Colon (tissue), 2 donors: Measurements from ENCODE around the gene ING2.

Source experiments
- FAIRE-seq: peaks from 2 replicates; lab custom pipeline; 2012; peaks lifted over from hg19 to GRCh38; lab: Jason Lieb, UNC
- donor health status: control.
- donor health status: control.

The ING2 gene

GRCh38 chr4:183499801-183500200 is 5.1 kb upstream of the ING2 start:
- FAIRE-seq: no peak

GRCh38 chr4:183503497-183504063 is 1.3 kb upstream of the ING2 start:
- no peak for FAIRE-seq

- peak; percentile 53 for FAIRE-seq
Measured at GRCh38 chr4:183504064-183504929, 561 bp upstream of the ING2 start.

DNA sequence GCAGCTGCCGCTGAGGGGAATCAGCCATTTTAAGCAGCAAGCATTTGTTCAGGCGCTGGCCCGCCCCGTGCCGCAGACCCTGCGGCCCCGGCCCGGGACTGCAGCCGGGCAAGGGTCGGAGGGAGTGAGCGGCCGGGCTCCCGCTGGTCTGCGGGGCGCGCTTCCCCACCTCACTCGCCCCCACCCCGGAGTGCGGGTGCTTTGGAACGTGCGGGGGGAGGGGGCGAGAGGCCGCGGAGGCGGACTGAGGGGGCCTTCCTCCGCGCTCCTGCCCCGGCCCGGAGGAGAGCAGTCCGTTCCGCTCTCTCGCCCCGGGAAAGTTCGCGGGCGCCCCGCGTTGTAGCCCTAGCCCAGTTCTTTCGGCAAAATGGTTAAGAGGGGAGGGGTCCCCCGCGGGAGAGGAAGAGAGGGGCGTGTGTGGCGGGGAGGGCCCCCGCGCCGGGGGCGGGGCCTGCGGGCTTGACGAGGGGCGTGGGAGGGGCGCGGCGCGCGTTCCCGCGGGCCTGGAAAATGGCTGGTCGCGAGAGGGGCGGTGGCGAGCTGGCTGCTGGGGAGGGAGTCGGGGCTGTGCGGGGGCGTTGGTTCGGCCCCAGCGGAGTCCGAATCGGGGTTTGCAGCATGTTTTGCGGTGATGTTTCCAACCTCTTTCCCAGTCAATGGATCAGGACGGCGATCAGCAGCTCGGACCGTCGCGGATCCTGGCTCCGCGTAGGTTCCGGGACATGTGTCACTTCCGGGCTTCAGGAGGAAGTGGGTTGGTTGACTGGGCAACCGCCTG is 942 bp downstream of the ING2 start:
- no peak for FAIRE-seq

DNA sequence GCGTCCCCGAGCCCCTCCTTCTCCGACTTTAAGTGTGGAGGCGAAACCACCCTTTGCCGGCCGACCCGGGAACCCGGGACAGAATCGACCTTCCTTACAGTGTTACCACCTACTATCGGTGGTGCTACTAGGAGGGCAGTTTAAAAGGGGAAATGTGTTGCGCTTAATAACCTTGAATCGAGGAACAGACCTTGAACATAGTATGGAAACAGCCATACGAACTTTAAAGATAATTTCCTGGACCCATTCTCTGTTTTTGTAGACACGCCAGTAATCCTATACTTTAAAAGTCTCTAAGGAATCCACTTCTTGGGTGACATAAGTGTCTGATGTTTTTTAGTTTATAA is 1.5 kb downstream of the ING2 start:
- FAIRE-seq: no peak

DNA sequence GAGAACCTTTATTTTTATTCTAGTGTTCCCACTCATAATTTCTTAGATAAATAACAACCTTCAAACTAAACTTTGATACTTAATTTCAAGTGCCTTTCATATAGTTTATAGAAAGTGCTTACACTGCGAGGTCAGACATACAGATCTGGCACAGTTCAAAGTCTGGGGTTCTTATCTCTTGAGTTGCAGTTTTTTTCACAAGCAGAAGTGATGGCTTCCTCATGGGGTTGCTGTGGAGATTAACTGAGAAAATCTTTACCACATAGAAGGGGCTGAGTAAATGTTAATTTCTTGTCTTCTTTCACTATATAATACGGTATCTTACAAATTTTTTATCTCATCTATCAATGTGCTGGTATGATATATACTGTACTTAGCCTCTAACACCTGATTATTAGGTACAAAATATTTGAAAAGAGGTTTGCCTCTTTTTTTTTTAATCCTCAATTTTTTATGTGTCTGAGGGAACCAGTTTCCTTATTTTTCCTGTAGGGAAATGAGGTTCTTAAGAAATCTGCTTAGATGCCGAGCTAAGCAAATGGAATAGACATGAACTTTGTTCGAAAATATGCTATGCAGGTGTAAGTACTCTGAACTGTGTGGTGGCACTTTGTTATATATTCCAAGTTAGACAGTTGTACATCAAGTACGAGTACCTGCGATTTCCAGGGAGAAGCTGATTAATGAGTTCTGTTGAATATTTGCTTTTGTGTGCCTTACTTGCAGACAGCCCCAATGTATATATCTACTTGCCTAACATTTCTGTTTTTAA is 3.3 kb downstream of the ING2 start:
- no peak for FAIRE-seq

DNA sequence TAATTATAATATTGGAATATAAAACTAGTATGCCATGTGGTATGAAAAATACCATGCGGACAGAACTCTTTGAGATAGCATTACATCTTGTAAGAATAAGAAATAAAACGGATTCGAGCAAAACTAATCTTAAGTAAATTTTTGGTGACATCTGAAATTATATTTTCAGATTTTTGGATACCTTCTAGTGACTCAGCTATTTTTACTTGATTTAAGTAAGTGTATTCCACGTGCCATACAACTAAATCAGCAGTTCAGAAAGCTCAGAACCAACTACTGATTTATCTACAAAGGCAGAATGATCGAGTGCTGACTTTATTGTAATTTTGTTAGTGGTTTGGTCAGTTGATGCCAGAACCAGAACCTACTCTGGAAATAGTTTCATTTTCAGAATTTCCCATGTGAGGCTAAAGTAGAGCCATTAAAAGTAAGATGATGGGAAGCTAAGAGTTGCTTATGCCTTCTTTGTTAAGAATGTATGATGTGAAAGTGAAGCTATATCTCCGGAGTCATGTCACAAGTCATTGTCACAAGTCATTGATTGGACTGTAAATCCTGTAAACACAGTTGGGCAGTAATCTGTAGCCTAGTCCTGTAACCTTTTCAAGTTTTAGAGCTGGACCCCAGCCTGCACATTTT is 4.0 kb downstream of the ING2 start:
- FAIRE-seq: no peak

GRCh38 chr4:183515411-183515810 is 10.6 kb downstream of the ING2 start:
- no peak for FAIRE-seq

GRCh38 chr4:183517194-183517593 is 12.3 kb downstream of the ING2 start:
- no peak for FAIRE-seq

DNA sequence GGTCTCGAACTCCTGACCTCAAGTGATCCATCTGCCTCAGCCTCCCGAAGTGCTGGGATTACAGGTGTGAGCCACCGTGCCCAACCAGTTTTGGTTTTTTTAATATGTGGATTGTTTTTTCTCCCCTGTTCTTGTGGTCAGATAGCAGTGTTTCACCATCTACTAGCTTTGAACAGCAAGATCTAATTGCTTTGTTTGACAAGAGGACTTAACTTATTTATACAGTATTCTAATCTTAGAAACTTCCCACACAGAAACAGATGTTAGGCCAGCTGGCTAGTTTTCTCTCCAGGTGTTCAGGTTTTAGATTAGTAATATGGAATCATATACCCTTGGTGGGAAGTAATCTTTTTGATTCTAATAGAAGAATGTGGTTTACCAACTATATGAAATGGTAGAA is 12.9 kb downstream of the ING2 start:
- FAIRE-seq: no peak

DNA sequence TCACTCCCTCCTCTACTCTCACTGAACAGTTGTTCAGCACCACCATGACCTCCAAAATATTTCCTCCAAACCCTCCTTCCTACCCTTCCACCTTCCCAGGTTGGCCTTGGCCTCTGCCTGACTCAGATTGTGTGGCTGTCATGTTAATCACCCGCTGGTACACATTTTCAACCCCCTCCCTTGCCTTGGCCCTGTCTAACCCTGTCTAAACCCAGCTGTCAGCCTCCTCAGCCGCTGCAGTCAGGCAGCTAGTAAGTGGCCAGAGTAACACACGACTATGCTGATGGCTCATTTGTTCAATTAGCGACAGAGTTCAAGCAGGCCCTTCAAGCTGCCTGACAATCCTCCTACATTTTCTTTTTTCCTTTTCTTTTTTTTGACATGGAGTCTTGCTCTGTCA is 18.0 kb downstream of the ING2 start:
- FAIRE-seq: no peak

GRCh38 chr4:183527326-183527725 is 22.5 kb downstream of the ING2 start:
- no peak for FAIRE-seq

GRCh38 chr4:183532821-183533220 is 28.0 kb downstream of the ING2 start:
- FAIRE-seq: no peak

DNA sequence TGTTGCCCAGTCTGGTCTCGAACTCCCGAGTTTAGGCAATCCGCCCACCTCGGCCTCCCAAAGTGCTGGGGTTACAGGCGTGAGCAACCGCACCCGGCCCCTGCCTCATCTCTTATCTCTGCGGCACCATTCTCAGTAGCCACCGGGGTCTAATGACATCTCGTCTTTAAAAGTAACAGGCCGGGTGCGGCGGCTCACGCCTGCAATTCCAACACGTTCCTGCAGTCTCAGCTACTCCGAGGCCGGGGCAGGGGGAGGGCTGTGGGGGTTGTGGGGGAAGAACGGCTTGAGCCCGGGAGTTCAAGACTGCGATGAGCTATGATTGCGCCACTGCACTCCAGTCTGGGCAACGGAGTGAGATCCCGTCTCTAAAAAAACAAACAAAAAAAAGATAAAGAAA is 28.8 kb downstream of the ING2 start:
- FAIRE-seq: no peak

DNA sequence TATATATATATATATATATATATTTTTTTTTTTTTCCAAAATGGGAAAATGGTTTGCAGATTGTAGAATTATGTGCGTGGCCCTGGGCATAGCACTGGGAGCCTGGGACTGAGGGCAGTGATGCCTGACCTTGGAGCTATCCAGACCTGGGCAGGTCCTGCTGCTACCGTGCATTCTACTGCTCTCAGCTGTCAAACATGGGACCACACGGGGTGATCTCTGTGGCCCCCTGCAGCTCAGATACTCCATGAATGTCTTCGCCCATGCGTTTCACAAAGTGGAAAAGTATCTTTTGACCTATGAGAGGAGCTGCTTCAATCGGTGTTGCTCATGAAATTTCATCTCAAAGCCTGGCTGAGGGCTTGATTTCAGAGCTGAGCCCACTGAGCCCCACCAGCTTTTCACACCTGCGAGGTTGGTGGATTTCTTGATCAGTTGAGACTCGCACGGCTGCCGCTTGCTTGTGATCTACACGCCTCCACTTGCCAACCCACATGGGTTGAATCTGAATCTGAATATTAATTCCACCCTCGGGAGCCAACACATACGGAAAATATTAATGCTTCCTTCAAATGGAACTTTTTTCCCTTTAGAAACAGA is 35.7 kb downstream of the ING2 start:
- FAIRE-seq: no peak

DNA sequence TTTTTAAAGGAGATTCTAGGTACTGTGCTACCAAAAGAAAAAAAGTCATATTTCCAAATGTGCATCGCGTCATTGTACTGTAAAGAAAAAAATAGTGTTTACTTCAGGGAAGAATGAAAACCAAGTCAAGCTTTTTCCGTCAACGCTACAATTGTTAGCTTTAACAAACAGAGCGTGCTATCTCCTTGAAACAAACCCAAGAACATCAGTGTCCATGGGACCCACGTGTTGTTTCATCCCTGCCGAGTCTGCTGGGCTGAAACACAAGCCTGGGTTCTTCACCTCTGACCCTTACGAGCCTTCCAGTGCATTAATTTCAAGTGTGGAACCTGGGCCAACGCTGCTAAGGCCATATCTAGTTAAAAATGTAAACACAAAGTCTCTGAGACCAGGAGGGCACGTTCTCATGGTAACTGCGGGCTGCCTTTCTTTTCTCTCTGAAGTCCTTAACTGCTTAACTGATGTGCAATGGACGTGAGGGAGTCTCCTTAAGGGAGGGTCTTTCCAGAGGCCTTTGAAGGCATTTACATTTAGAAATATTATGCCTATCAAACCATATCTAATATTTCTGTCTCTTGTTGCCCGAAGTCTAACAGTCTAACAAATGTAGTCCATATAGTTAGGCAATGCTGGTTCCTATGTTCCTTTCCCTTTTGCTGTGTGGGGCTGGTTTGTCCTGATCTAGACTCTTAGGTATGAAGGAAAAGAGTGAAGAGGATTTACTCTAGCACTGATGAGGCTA is 36.3 kb downstream of the ING2 start:
- no peak for FAIRE-seq

DNA sequence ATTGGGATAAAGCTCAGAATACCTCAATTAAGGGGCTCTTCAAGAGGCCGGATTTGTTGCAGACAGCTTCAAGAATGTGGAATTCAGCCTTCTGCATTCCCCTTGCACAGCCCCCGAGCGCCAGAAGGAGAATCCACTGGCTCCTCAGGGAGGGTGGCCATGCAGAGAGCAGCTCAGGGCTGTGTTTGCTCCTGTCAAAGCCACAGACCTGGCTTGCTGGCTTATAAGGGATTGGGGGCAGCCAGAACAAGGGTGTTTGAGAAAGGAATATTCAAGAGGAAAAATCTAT is 36.8 kb downstream of the ING2 start:
- no peak for FAIRE-seq

DNA sequence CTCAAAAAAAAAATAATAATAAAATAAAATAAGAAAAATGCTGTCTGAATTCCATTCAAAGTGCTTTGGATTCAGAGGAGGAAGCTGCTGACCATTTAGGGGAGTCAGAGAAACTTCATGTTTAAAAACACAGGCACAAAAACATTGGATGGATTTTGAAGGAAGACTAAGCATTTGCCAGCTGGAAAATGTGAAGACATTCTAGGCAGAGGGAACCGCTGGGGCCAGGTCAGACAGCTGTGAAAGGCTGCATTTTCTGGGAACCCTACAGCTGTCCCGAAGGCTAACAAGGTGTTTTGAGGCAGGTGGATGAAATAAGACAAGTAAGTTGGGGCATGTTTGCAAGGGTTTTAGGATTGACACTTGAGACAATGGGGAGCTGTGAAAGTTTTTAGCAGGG is 38.6 kb downstream of the ING2 start:
- no peak for FAIRE-seq

DNA sequence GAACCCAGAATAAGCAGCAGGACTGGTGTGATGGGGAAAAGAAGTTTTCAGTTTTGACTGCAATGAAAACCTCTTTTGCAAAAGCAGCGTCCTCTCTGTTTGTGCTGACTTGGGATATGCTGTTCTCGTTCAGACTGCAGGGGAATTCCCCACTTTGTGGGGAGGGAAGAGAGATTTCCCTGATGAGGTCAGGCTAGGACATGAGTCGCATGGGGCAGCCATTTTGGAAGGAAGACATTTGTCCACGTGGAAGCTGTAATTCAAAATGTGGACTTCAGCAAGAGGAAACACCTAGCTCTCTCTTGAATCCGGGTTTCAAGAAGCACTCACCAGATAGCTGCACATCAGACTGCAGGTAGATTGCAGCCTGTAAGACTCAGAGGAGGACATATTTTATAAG is 39.3 kb downstream of the ING2 start:
- no peak for FAIRE-seq

DNA sequence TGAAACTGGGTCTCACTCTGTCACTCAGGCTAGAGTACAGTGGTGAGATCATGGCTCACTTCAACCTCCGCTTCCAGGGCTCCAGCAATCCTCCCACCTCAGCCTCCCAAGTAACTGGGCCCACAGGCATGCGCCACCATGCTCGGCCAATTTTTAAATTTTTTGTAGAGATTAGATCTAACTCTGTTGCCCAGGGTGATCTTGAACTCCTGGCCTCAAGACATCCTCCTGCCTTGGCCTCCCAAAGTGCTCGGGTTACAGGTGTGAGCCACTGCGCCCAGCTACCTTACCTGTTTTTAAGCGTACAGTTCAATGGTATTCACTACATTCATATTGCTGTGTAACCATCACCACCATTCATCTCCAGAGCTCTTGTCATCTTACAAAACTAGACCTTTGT is 41.5 kb downstream of the ING2 start:
- no peak for FAIRE-seq

DNA sequence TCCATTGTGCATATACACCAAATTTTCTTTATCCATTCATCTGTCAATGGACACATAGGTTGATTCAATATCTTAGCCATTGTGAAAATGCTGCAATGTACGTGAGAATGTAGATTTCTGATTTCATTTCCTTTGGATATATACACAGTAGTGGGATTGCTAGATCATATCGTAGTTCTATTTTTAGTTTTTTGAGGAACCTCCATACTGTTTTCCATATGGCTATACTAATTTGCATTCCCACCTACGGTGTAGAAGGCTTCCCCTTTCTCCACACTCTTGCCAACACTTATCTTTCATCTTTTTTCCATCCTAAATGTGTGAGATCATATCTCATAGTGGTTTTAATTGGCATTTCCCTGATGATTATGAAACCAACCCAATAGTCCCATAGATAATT is 43.4 kb downstream of the ING2 start:
- FAIRE-seq: no peak
